Measurements from ENCODE around the gene ANKRD35.

DNA sequence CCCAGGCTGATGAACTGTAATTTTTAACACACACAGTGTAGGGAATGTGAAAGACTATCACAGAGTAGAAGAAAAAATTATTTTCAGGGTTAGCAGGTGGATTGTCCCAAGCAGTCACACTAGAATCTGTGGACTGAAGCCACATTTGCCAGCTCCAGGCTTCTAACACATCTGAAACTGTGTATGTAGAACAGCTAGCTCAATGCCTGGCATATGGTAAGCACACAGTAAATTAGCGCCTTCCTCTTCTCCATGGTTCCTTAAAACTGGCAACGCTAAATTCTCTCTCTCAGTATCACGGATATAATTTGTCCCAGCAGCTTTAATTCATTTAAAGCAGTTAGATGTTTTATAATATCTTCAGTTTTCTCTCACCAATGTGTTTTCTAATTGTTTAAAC lies 42.6 kb downstream of the ANKRD35 start:
- TF ChIP-seq, protein P1, sequence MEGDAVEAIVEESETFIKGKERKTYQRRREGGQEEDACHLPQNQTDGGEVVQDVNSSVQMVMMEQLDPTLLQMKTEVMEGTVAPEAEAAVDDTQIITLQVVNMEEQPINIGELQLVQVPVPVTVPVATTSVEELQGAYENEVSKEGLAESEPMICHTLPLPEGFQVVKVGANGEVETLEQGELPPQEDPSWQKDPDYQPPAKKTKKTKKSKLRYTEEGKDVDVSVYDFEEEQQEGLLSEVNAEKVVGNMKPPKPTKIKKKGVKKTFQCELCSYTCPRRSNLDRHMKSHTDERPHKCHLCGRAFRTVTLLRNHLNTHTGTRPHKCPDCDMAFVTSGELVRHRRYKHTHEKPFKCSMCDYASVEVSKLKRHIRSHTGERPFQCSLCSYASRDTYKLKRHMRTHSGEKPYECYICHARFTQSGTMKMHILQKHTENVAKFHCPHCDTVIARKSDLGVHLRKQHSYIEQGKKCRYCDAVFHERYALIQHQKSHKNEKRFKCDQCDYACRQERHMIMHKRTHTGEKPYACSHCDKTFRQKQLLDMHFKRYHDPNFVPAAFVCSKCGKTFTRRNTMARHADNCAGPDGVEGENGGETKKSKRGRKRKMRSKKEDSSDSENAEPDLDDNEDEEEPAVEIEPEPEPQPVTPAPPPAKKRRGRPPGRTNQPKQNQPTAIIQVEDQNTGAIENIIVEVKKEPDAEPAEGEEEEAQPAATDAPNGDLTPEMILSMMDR (conservative IDR thresholded peaks at IDR 0.05 in 1 of 2, IDR thresholded peaks at IDR 0.05 in 1 of 2; ENCODE audit: extremely low read depth in 1 of 2, insufficient read depth in 1 of 2, low read depth in 1 of 2, low read length in 2 of 2): no peak
- no peak for TF ChIP-seq EZH2 (IDR thresholded peaks at IDR 0.05; ENCODE audit: borderline replicate concordance, low read length)

Data from mammary epithelial cell (primary cell).